GM18861 (cell line): ENCODE results near the gene SNRPA.
"Not testable (repeated sequence)": the region's sequence is repeated elsewhere in the genome, so short reads cannot be mapped to it uniquely, and the experiment has no call there.

ENCODE experiments used
- ATAC-seq: cut with Tn5 transposase; IDR thresholded peaks from one replicate; pipeline ENCODE4 v1.9.1; 2021; ENCODE audit not compliant: unreplicated experiment

SNRPA gene

DNA sequence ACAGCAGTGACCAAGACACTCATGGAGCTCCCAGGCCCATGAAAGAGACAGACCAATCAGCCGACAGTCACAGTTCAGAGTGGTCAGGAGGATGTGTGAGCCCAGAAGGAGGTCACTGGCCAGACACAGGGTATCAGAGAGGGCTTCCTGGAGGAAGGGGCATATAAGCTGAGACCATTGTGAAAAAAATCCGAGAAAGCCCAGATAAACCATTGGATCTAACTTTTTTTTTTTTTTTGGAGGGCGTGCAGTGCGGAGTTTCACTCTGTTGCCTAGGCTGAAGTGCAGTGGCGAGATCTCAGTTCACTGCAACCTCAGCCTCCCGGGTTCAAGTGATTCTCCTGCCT is 29.9 kb upstream of the SNRPA start:
- no peak for ATAC-seq

DNA sequence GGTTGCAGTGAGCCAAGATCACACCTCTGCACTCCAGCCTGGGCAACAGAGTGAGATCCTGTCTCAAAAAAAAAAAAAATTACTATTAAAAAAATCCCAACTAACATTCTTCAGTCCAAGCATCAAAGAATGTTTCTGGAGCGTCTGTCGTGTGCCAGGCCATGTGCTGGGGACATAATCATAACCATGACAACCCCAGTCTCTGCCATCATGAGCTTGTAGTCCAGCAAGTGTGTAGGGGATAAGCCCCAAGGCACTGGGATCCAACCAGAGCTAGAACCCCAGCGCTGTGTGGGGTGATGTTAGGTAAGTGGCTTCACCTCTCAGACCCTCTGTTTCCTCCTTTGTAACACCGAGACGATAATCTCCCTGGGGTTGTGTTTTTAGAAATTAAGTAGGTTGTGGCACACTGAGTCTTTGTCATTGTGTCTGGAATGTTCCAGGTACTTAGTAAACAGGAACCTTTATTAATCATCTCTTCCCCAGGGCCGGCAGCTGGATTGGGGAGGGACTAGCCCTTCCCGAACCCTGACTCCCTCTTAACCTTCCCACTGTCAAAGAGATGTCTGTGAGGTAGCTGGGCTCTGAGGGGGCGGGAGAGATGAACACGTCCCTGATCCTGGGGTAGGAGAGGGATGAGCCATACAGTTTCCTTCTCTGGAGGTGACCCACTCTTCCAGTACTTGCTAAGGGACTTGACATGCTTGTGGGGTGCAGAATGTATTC is 28.9 kb upstream of the SNRPA start:
- no peak for ATAC-seq

- ATAC-seq = no peak
These were observed 27.2 kb upstream of the SNRPA start for GRCh38 chr19:40723661-40724254.

DNA sequence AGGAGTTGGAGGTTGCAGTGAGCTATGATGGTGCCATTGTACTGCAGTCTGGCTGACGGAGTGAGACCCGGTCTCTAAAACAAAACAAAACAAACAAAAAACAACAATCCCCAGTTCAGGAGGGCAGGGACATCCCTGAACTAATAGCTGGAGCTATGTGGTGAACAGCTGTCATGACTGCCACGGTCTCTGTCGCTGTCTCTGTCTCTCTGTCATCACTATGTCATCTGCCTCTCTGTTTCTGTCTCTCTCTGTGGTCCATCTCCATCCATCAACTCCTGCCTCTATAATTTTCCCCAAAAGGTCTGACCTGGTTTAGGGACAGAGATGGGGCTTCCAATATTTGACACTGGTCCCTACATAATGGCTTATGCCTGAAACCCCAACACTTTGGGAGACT is 26.7 kb upstream of the SNRPA start:
- ATAC-seq = no peak

DNA sequence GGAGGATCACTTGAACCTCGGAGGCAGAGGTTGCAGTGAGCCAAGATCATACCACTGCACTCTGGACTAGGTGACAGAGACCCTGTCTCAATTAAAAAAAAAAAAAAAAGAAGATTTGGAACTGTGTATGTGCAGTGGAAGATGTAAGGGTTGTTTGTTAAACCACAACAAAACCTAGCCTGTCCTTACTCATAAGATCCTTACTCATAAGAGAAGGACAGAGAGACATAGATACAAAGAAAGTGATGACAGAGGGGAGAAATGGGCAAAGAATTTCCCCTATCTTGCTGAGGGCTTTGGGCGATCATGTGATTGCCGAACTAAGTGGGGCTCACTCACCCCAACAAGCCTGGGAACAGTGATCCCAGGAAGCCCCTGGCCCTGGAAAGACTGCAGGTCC is 26.1 kb upstream of the SNRPA start:
- ATAC-seq = no peak

GRCh38 chr19:40726279-40726678 is 24.7 kb upstream of the SNRPA start:
- ATAC-seq = no peak

DNA sequence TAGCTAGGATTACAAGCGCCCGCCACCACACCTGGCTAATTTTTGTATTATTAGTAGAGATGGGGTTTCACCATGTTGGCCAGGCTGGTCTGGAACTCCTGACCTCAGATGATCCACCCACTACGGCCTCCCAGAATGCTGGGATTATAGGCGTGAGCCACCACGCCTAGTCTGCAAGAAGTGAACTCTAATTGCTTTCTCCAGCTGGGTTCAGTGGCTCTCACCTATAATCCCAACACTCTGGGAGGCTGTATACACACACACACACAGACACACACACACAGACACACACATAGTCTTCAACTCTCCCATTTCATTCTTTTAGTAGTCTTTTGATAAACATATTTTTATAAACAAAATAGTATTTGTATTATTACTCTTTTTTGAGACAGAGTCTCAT is 20.9 kb upstream of the SNRPA start:
- ATAC-seq = not testable (repeated sequence)

DNA sequence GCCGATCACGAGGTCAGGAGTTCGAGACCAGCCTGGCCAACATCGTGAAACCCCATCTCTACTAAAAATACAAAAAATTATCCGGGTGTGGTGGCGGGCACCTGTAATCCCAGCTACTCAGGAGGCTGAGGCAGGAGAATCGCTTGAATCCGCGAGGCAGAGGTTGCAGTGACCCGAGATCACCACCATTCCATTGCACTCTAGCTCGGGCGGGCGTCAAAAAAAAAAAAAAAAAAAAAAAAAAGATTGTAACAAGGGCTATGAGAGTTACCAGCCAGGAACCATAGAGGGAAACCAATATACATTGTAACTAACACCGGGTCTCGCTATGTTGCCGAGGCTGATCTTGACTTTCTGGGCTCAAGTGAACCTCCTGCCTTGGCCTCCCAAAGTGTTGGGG is 18.7 kb upstream of the SNRPA start:
- ATAC-seq = not testable (repeated sequence)

DNA sequence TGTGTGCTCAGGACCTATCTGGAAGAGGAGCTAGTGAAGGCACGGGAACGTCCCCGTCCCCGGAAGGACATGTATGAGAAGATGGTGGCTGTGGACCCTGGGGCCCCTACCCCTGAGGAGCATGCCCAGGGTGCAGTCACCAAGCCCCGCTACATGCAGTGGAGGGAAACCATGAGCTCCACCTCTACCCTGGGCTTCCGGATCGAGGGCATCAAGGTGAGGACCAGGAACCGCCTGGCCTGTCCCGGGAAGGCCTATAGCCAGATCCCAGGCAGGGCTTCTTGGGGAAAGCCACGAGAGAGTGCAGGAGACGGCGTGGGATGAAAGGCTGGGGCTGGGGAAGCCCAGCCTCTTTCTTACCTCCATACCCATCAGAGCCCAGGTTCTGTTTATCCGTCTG is 17.9 kb upstream of the SNRPA start:
- no peak for ATAC-seq

- no peak for ATAC-seq
These were observed 15.8 kb upstream of the SNRPA start for GRCh38 chr19:40735013-40735771.

GRCh38 chr19:40736661-40737060 is 14.3 kb upstream of the SNRPA start:
- no peak for ATAC-seq

- ATAC-seq = no peak
These were observed 13.8 kb upstream of the SNRPA start for GRCh38 chr19:40737102-40737644.

DNA sequence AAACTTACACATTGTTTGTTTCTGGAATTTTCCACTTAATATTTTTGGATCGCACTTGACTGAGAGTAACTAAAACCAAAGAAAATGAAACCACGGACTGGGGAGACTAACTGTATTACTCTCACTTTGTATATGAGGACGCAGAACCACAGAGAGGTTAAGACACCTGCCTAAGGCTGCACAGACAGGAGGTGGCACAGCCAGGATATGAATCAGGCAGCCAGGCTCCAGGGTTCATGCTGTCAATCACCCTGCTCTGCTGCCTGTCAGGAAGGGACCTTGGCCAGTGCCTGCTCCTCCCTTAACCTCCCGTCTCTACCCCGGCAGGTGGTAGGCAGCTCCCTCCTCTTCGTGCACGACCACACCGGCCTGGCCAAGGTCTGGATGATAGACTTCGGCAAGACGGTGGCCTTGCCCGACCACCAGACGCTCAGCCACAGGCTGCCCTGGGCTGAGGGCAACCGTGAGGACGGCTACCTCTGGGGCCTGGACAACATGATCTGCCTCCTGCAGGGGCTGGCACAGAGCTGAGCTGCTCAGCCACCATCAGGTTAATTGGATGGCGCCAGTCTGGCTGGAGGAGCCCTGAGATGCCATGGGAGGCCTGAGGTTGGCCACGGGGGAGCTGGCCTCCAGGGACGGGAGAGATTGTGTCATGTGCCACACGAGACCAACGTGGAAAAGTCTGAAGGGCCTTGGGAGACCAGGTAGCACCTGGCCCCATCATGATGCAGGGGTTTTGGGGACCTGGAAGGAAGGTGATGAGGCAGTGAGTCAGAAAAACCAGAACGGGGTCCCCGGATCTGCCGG is 11.8 kb upstream of the SNRPA start:
- ATAC-seq = no peak

- no peak for ATAC-seq
These were observed 10.9 kb upstream of the SNRPA start for GRCh38 chr19:40739871-40740703.

- no peak for ATAC-seq
These were observed 10.3 kb upstream of the SNRPA start for GRCh38 chr19:40740747-40741146.

GRCh38 chr19:40741527-40742390 is 9.2 kb upstream of the SNRPA start:
- no peak for ATAC-seq

DNA sequence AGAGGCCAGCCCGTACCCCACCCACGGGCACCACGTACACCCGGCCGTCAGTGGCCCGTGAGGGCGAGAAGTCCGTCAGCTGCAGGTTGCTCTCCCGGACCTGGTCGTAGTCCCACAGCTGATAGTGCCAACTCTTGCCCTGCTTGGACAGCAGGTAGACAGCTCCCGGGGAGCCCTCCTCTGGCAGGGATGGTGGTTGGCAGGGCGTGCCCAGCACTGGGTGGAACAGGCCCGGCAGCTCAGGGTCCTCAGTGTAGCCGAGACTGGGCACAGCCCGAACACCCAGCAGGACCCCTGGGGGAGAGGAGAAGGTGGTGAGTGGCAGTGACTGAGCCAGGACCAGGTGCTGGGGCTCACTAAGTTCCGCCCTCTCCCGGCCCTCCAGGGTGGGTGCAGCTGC is 8.5 kb upstream of the SNRPA start:
- no peak for ATAC-seq

DNA sequence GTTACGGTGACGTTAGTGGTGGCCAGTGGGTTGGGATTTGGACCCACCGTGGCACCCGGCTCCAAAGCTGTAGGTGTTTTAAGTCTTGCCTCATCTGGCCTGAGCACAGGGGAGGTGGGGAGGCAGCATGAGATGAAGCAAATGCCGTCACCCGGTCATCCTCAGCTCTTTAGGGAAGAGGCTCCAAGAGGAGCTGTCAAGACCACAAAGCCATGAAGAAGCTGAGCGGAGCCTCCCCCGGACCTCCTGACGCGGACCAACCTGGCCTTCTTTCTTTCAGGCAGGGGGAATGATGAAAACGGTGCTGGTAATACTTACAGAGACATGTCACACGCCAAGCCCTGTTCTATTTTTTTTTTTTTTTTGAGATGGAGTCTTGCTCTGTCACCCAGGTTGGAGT is 8.1 kb upstream of the SNRPA start:
- no peak for ATAC-seq

GRCh38 chr19:40743926-40744325 is 7.1 kb upstream of the SNRPA start:
- no peak for ATAC-seq
